Sigmoid colon (tissue), 7 donors: ENCODE data around the gene PCBP1. TPM values are rescaled to one million over a fixed set of nuclear protein-coding genes. Genes with fewer than 3 reads are reported as not detected.
A peak's percentile ranks its signal among the peaks of the same experiment; 100 is the strongest.
"Not testable (repeated sequence)": the region's sequence is repeated elsewhere in the genome, so short reads cannot be mapped to it uniquely, and the experiment has no call there.

ENCODE experiments used
- DNase-seq: peaks from one replicate; pipeline ENCODE4 v3.0.0-alpha.2; 2019
- H3K27ac ChIP-seq, 4 donors: fragments of 200-600 bp; sonication (generic); one replicate each; pipeline ENCODE4 v1.5.1; 2016 to 2019; ENCODE audit warnings: mild to moderate bottlenecking in 1 of 4
- H3K27me3 ChIP-seq, 3 donors: fragments of 200-600 bp; sonication (generic); one replicate each; pipeline ENCODE4 v1.5.1; 2019; ENCODE audit warnings: mild to moderate bottlenecking in 1 of 3
- H3K36me3 ChIP-seq, 4 donors: fragments of 200-600 bp; sonication (generic); one replicate each; pipeline ENCODE4 v1.5.1; 2016 to 2019
- H3K4me1 ChIP-seq, 4 donors: fragments of 200-600 bp; sonication (generic); one replicate each; pipeline ENCODE4 v1.5.1; 2017 to 2019
- H3K4me3 ChIP-seq, 4 donors: fragments of 200-600 bp; sonication (generic); one replicate each; pipeline ENCODE4 v1.5.1; 2017 to 2019; ENCODE audit warnings: mild to moderate bottlenecking in 2 of 4, moderate library complexity in 1 of 4
- H3K9me3 ChIP-seq, 4 donors: fragments of 200-600 bp in 3 of 4; sonication (generic) in 3 of 4; one replicate each; pipeline versions ENCODE4 v1.5.1 to v1.6.1; 2013 to 2019
- CTCF ChIP-seq, 4 experiments: fragments of 450-650 bp in 3 of 4; fragments of 200-600 bp in 1 of 4; IDR thresholded peaks; one replicate each; pipeline ENCODE4 v1.5.1; 2016 to 2019; ENCODE audit warnings: antibody characterized with exemption in 4 of 4, mild to moderate bottlenecking in 3 of 4, moderate library complexity in 2 of 4
- EP300 ChIP-seq, 4 donors: sonication (generic); formaldehyde crosslinking; IDR thresholded peaks; one replicate each; pipeline ENCODE4 v1.6.1; 2017; ENCODE audit warnings: antibody characterized with exemption in 4 of 4
- POLR2A ChIP-seq, 2 donors: fragments of 450-650 bp; IDR thresholded peaks; one replicate each; pipeline ENCODE4 v1.6.1; 2016; ENCODE audit warnings: antibody characterized with exemption in 2 of 2, mild to moderate bottlenecking in 2 of 2, moderate library complexity in 2 of 2
- POLR2AphosphoS5 ChIP-seq, 4 donors: sonication (generic); formaldehyde crosslinking; IDR thresholded peaks; one replicate each; pipeline ENCODE4 v1.6.1; 2017; ENCODE audit warnings: antibody characterized with exemption in 4 of 4
- WGBS, 2 donors: extraction: QIAGEN DNeasy Blood & Tissue Kit; methylation state at CpG; one replicate each; pipeline ENCODE4 v1.1.7; 2013; 5-methylcytosine and 5-hydroxymethylcytosine counted together
- intact Hi-C: fragments of 100-400 bp; cut with DNase I; formaldehyde crosslinking; loops from one replicate; pipeline ENCODE4 v1.15.1; 2023
- polyA plus RNA-seq, 3 donors: library from polyadenylated mRNA; stranded (reverse); fragments of 200-250 nt; gene quantifications; one replicate each; pipeline ENCODE4 v1.2.3, GENCODE V29; 2013
- total RNA-seq, 4 donors: library from RNA; depleted of rRNA; stranded (reverse); fragments of >200 nt; gene quantifications; one replicate each; pipeline ENCODE4 v1.1.0, GENCODE V29; 2016
- donor health status: healthy with polysubstance abuse.
- donor health status: Bipolar disorder and iron deficiency.
- donor health status: healthy.

PCBP1 gene
- total and polyA plus RNA-seq, 7 donors: 178 to 311 (median 186) TPM

- intact Hi-C loops: no loop called here
- H3K9me3 ChIP-seq: no peaks in the 10 kb centered on the region
- TF ChIP-seq POLR2A (IDR thresholded peaks at IDR 0.05) (no peak), EP300 (IDR thresholded peaks at IDR 0.05) (no peak), CTCF (IDR thresholded peaks at IDR 0.05) (no peak), POLR2AphosphoS5 (IDR thresholded peaks at IDR 0.05) (no peak)
- WGBS, 2 donors: 60 to 68% methylated on average over 2 of the region's 2 CpGs
- H3K4me1 ChIP-seq: no peaks in the 10 kb centered on the region
- peaks cover 2 to 54% (median 10%) of the 10 kb centered on the region in 4 donors for H3K36me3 ChIP-seq
- H3K4me3 ChIP-seq: no peak overlapping the region
- peak overlapping the region in 1 of 4 donors; percentile 5 for H3K27ac ChIP-seq
- DNase-seq: no peak
- no peaks in the 10 kb centered on the region for H3K27me3 ChIP-seq
Measured at GRCh38 chr2:70046534-70046933, 40.7 kb upstream of the PCBP1 start.

GRCh38 chr2:70047451-70047850 lies 39.8 kb upstream of the PCBP1 start:
- WGBS, 2 donors: 82 to 93% methylated on average over 5 of the region's 5 CpGs
- Histone ChIP-seq H3K4me1 (no peaks in the 10 kb centered on the region), H3K9me3 (no peaks in the 10 kb centered on the region), H3K27me3 (no peaks in the 10 kb centered on the region), H3K36me3 (peaks cover 2 to 54% (median 10%) of the 10 kb centered on the region in 4 donors), H3K4me3 (no peak overlapping the region), H3K27ac (peak overlapping the region in 1 of 4 donors; percentile 5)
- no peak for TF ChIP-seq POLR2AphosphoS5 (IDR thresholded peaks at IDR 0.05)
- intact Hi-C loops: no loop called here
- no peak for DNase-seq

GRCh38 chr2:70049255-70049654 lies 38.0 kb upstream of the PCBP1 start:
- no peak for TF ChIP-seq CTCF (IDR thresholded peaks at IDR 0.05)
- H3K27me3 ChIP-seq: no peaks in the 10 kb centered on the region
- DNase-seq: no peak
- H3K4me3 ChIP-seq: no peak overlapping the region
- H3K9me3 ChIP-seq: no peaks in the 10 kb centered on the region
- intact Hi-C loops: no loop called here
- no peak overlapping the region for H3K27ac ChIP-seq
- WGBS, 2 donors: 93 to 96% methylated on average over 1 of the region's 1 CpG
- peaks cover 9 to 72% (median 14%) of the 10 kb centered on the region in 4 donors for H3K36me3 ChIP-seq
- H3K4me1 ChIP-seq: no peaks in the 10 kb centered on the region

- Histone ChIP-seq H3K27ac (no peak overlapping the region), H3K4me3 (no peak overlapping the region), H3K4me1 (no peaks in the 10 kb centered on the region), H3K36me3 (peaks cover 15 to 88% (median 24%) of the 10 kb centered on the region in 4 donors), H3K9me3 (no peaks in the 10 kb centered on the region), H3K27me3 (no peaks in the 10 kb centered on the region)
- TF ChIP-seq CTCF (IDR thresholded peaks at IDR 0.05): no peak
- no peak for TF ChIP-seq EP300 (IDR thresholded peaks at IDR 0.05)
- no peak for TF ChIP-seq POLR2AphosphoS5 (IDR thresholded peaks at IDR 0.05)
- no peak for DNase-seq
- intact Hi-C loops: no loop called here
- 85 to 91% methylated on average over 5 of the region's 5 CpGs for WGBS, 2 donors
Measured at GRCh38 chr2:70050631-70051425, 36.4 kb upstream of the PCBP1 start.

GRCh38 chr2:70055259-70055658 lies 32.0 kb upstream of the PCBP1 start:
- H3K4me3 ChIP-seq, H3K9me3 ChIP-seq, intact Hi-C loops, H3K27ac ChIP-seq, H3K27me3 ChIP-seq, DNase-seq, H3K4me1 ChIP-seq: not testable (repeated sequence)
- 80 to 96% methylated on average over 4 of the region's 4 CpGs for WGBS, 2 donors
- H3K36me3 ChIP-seq: peaks cover 7 to 78% (median 27%) of the 10 kb centered on the region in 4 donors

- no peak for DNase-seq
- Histone ChIP-seq H3K27ac (no peak overlapping the region), H3K9me3 (no peaks in the 10 kb centered on the region), H3K36me3 (peaks cover 8 to 72% (median 17%) of the 10 kb centered on the region in 4 donors), H3K4me3 (no peak overlapping the region), H3K4me1 (no peaks in the 10 kb centered on the region), H3K27me3 (no peaks in the 10 kb centered on the region)
- WGBS, 2 donors: 86 to 91% methylated on average over 2 of the region's 2 CpGs
- intact Hi-C loops: no loop called here
- TF ChIP-seq EP300 (IDR thresholded peaks at IDR 0.05) (no peak), POLR2A (IDR thresholded peaks at IDR 0.05) (no peak)
Measured at GRCh38 chr2:70061317-70061716, 26.0 kb upstream of the PCBP1 start.
